ENCODE results near the gene OR2AT4. TPM values are rescaled to one million over a fixed set of nuclear protein-coding genes. Genes with fewer than 3 reads are reported as not detected.

OR2AT4 gene
- total RNA-seq, result not detected
- not detected for polyA plus RNA-seq (2013, experiment 1 of 2)
- polyA plus RNA-seq (2013, experiment 2 of 2), result not detected
- long read RNA-seq, experiment 1, result 0 reads
- long read RNA-seq, experiment 2, result 0 reads
- long read RNA-seq, experiment 3, result 0 reads
- long read RNA-seq, experiment 4, result 0 reads

DNA sequence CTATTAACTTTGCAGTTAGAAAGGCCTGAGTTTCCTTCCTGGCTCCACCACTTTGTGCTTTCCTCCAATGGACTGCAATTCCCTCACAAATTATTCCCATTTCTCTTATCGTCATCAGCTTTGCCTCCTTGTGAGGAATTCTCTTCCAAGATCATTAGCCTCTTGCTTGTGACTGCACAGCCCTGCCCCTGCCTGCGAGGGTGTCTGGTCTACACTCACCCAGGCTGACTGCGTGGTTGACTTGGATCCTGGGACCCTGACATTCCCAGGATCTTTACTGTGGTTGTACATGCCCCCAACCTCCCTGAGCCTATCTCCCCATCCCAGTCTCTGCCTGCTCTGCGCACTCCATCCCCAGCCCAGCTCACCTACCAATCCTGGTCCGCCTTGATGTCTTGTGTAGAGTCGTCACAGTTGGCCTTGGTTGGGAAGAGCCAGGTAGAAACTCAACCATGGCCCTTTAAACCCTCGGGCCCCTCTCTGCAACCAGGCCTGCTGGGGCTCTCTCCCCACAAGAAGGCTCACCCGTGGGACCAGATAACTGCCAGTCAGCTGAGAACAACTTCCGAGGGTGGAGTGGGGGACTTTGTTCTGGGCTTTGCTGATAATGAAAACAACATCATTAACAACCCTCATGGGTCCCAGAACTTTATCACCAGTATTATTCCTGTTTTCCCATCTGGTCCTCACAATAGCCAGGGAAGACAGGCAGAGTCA, at the start of gene OR2AT4:
OR2AT4 (minus strand) TSS at position 421 of the 717 bp plus-strand sequence.
- whole genome bisulfite sequencing, 2 experiments (ENCODE audit: insufficient coverage in 1 of 2, insufficient read length in 1 of 2), result 89 to 93% methylated on average over 5 to 9 of the region's 9 CpGs
- TF ChIP-seq, protein P1, sequence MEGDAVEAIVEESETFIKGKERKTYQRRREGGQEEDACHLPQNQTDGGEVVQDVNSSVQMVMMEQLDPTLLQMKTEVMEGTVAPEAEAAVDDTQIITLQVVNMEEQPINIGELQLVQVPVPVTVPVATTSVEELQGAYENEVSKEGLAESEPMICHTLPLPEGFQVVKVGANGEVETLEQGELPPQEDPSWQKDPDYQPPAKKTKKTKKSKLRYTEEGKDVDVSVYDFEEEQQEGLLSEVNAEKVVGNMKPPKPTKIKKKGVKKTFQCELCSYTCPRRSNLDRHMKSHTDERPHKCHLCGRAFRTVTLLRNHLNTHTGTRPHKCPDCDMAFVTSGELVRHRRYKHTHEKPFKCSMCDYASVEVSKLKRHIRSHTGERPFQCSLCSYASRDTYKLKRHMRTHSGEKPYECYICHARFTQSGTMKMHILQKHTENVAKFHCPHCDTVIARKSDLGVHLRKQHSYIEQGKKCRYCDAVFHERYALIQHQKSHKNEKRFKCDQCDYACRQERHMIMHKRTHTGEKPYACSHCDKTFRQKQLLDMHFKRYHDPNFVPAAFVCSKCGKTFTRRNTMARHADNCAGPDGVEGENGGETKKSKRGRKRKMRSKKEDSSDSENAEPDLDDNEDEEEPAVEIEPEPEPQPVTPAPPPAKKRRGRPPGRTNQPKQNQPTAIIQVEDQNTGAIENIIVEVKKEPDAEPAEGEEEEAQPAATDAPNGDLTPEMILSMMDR (conservative IDR thresholded peaks at IDR 0.05), result no peak
- H3K4me3 Mint-ChIP-seq, result no peak within 1 kb of the TSS
- peaks cover 8% of the 10 kb centered on the region for H3K9me3 Mint-ChIP-seq
- Histone ChIP-seq H3K9ac (ENCODE audit: extremely low read depth, low read length, poor library complexity, severe bottlenecking) (no peak within 1 kb of the TSS), H3K4me3 (ENCODE audit: low read length) (no peak within 1 kb of the TSS), H3K4me1 (ENCODE audit: control insufficient read depth, insufficient read depth, low read length) (no peaks in the 10 kb centered on the region), H3K27me3 (ENCODE audit: control insufficient read depth, insufficient read depth, low read length, poor library complexity, severe bottlenecking) (no peaks in the 10 kb centered on the region), H3K27ac (ENCODE audit: low read depth, low read length) (no peak within 1 kb of the TSS), H3K9me3 (ENCODE audit: control insufficient read depth, low read length) (peaks cover under 1% of the 10 kb centered on the region), H3K36me3 (ENCODE audit: control insufficient read depth, insufficient read depth, low read length) (no peaks in the 10 kb centered on the region)
- H3K27me3 Mint-ChIP-seq (ENCODE audit: insufficient read depth), result peaks cover 10% of the 10 kb centered on the region
- H3K4me1 Mint-ChIP-seq, result no peaks in the 10 kb centered on the region
- no peak for DNase-seq
- no peak within 1 kb of the TSS for H3K27ac Mint-ChIP-seq
- no peaks in the 10 kb centered on the region for H3K36me3 Mint-ChIP-seq (ENCODE audit: low read depth)

DNA sequence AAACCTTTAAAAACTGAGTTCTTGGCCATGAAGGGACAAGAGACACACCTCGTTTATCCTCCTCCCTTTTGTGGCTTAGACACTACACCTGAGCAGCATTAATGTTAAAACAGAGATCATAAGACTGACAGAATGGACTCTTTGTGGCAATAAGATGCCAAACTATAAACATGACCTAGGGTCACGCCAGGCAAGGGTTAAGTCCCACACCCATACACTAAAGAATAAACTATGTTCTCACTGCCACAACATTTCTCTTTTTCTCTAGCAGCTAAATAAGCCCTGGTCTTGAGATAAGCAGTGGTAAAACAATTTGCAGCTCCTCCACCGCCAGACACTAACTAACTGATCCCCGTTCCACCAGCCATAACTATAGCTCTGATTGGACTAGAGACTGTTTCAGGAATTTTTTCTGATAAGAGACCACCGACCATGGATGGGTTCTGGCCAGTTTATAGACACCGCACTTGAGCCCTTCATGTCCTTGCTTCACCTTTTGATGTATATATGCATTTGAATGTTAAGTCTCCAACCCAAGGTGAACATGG, 49.4 kb upstream of the OR2AT4 start:
- Mint-ChIP-seq H3K27me3 (ENCODE audit: insufficient read depth) (peaks cover 2% of the 10 kb centered on the region), H3K4me1 (peaks cover 24% of the 10 kb centered on the region), H3K9me3 (no peaks in the 10 kb centered on the region), H3K4me3 (no peak overlapping the region), H3K36me3 (ENCODE audit: low read depth) (no peaks in the 10 kb centered on the region), H3K27ac (no peak overlapping the region)
- Histone ChIP-seq H3K9me3 (ENCODE audit: control insufficient read depth, low read length) (no peaks in the 10 kb centered on the region), H3K4me3 (ENCODE audit: low read length) (no peak overlapping the region), H3K36me3 (ENCODE audit: control insufficient read depth, insufficient read depth, low read length) (no peaks in the 10 kb centered on the region), H3K9ac (ENCODE audit: extremely low read depth, low read length, poor library complexity, severe bottlenecking) (no peak overlapping the region), H3K27me3 (ENCODE audit: control insufficient read depth, insufficient read depth, low read length, poor library complexity, severe bottlenecking) (no peaks in the 10 kb centered on the region), H3K4me1 (ENCODE audit: control insufficient read depth, insufficient read depth, low read length) (no peaks in the 10 kb centered on the region), H3K27ac (ENCODE audit: low read depth, low read length) (no peak overlapping the region)
- TF ChIP-seq, protein P1 (conservative IDR thresholded peaks at IDR 0.05), result no peak
- WGBS, 2 experiments (ENCODE audit: insufficient coverage in 1 of 2, insufficient read length in 1 of 2), result 66 to 82% methylated on average over 5 to 6 of the region's 6 CpGs
- no peak for DNase-seq

DNA sequence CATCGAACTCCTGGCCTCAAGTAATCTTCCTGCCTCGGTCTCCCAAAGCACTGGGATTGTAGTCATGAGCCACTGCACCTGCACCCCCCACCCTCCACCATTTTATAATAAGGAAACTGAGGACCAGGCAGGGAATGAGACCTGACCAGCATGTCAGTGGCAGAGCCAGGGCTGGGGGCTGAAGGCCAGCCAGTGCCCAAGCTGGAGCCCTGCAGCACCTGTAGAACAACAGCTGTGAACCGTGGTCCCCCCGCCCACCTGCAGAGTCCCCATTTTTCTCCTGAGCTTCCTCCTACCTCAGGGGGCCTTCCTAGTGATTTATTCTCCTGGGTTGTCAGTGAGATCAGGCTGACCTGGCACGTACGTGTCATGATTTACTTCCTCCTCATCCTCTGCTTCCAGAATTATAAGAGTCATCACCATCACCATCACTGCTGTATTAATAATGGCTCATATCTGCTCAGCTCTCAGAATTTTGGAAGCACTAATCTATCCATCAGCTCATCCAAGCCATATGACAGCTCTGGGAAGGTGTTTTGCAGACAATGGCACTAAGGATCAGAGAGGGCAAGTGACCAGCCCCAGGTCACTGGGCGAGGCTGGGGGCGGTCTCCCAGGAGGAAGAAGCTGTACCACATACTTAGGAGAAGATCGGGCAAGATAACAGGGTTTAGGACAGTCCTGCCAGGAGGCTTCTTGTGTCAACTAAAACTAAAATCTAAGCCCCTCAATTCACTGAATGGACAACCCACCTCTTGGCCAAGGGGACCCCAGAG, 48.7 kb upstream of the OR2AT4 start:
- 82 to 84% methylated on average over 9 of the region's 9 CpGs for WGBS, 2 experiments (ENCODE audit: insufficient coverage in 1 of 2, insufficient read length in 1 of 2)
- no peak overlapping the region for H3K27ac ChIP-seq (ENCODE audit: low read depth, low read length)
- no peaks in the 10 kb centered on the region for H3K36me3 ChIP-seq (ENCODE audit: control insufficient read depth, insufficient read depth, low read length)
- Mint-ChIP-seq H3K4me3 (no peak overlapping the region), H3K27ac (no peak overlapping the region), H3K4me1 (peaks cover 24% of the 10 kb centered on the region), H3K36me3 (ENCODE audit: low read depth) (no peaks in the 10 kb centered on the region), H3K27me3 (ENCODE audit: insufficient read depth) (peaks cover 3% of the 10 kb centered on the region), H3K9me3 (no peaks in the 10 kb centered on the region)
- H3K9me3 ChIP-seq (ENCODE audit: control insufficient read depth, low read length), result no peaks in the 10 kb centered on the region
- TF ChIP-seq, protein P1 (conservative IDR thresholded peaks at IDR 0.05), result no peak
- H3K4me3 ChIP-seq (ENCODE audit: low read length), result no peak overlapping the region
- no peaks in the 10 kb centered on the region for H3K27me3 ChIP-seq (ENCODE audit: control insufficient read depth, insufficient read depth, low read length, poor library complexity, severe bottlenecking)
- no peak for DNase-seq
- H3K4me1 ChIP-seq (ENCODE audit: control insufficient read depth, insufficient read depth, low read length), result no peaks in the 10 kb centered on the region
- no peak overlapping the region for H3K9ac ChIP-seq (ENCODE audit: extremely low read depth, low read length, poor library complexity, severe bottlenecking)

Measured in endodermal cell (in vitro differentiated cells).